ENCODE results near the gene LRP4. TPM values are rescaled to one million over a fixed set of nuclear protein-coding genes. Genes with fewer than 3 reads are reported as not detected.

Gene LRP4
- total and polyA plus RNA-seq, 3 donors from 2014 or later, result 4.9 to 8.1 (median 7.8) TPM

GRCh38 chr11:46918788-46919513, 601 bp upstream of the LRP4 start:
- H3K4me1 ChIP-seq, result peaks cover 7% of the 10 kb centered on the region
- intact Hi-C loops (cut with DNase I; ENCODE audit: low total_unique reads), result no loop called here

DNA sequence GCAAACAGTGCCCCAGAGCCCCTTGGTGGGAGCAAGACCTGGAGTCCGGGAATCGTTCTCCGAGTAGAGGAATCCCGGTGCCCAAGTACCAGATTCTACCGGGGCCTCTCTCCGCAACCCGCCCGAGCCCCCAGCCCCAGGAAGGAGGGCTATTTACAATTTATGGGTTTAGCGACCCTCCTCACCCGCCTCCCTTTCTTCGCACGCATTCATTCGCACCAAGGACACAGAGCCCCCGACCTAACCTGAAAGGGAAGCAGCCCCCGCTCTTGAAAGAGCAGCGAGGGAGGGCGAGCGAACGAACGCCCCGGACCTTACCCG, 628 bp downstream of the LRP4 start:
- Histone ChIP-seq H3K27ac (no peak overlapping the region), H3K4me1 (peaks cover 7% of the 10 kb centered on the region), H3K4me3 (peak overlapping the region; percentile 58 to 65), H3K9me3 (no peaks in the 10 kb centered on the region), H3K27me3 (no peaks in the 10 kb centered on the region), H3K36me3 (ENCODE audit: low read depth, missing control alignments) (no peaks in the 10 kb centered on the region)
- 1% methylated on average over 16 to 18 of the region's 22 CpGs for WGBS, 2 donors
- intact Hi-C loops (cut with DNase I; ENCODE audit: low total_unique reads), result no loop called here
- TF ChIP-seq, protein P1, sequence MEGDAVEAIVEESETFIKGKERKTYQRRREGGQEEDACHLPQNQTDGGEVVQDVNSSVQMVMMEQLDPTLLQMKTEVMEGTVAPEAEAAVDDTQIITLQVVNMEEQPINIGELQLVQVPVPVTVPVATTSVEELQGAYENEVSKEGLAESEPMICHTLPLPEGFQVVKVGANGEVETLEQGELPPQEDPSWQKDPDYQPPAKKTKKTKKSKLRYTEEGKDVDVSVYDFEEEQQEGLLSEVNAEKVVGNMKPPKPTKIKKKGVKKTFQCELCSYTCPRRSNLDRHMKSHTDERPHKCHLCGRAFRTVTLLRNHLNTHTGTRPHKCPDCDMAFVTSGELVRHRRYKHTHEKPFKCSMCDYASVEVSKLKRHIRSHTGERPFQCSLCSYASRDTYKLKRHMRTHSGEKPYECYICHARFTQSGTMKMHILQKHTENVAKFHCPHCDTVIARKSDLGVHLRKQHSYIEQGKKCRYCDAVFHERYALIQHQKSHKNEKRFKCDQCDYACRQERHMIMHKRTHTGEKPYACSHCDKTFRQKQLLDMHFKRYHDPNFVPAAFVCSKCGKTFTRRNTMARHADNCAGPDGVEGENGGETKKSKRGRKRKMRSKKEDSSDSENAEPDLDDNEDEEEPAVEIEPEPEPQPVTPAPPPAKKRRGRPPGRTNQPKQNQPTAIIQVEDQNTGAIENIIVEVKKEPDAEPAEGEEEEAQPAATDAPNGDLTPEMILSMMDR (IDR thresholded peaks at IDR 0.05), result no peak
- no peak for TF ChIP-seq POLR2A (IDR thresholded peaks at IDR 0.05)
- DNase-seq, result no peak

More at GRCh38 chr11:46918788-46919513, 601 bp upstream of the LRP4 start:
- no peak for DNase-seq
- H3K27me3 ChIP-seq, result no peaks in the 10 kb centered on the region
- no peak overlapping the region for H3K27ac ChIP-seq
- H3K4me3 ChIP-seq, result peak overlapping the region in 1 of 2 donors; percentile 58
- H3K9me3 ChIP-seq, result no peaks in the 10 kb centered on the region
- H3K36me3 ChIP-seq (ENCODE audit: low read depth, missing control alignments), result no peaks in the 10 kb centered on the region
- 18 to 19% methylated on average over 16 to 17 of the region's 17 CpGs for WGBS, 2 donors
- TF ChIP-seq POLR2A (IDR thresholded peaks at IDR 0.05), result no peak
- TF ChIP-seq, protein P1 (IDR thresholded peaks at IDR 0.05), result no peak

DNA sequence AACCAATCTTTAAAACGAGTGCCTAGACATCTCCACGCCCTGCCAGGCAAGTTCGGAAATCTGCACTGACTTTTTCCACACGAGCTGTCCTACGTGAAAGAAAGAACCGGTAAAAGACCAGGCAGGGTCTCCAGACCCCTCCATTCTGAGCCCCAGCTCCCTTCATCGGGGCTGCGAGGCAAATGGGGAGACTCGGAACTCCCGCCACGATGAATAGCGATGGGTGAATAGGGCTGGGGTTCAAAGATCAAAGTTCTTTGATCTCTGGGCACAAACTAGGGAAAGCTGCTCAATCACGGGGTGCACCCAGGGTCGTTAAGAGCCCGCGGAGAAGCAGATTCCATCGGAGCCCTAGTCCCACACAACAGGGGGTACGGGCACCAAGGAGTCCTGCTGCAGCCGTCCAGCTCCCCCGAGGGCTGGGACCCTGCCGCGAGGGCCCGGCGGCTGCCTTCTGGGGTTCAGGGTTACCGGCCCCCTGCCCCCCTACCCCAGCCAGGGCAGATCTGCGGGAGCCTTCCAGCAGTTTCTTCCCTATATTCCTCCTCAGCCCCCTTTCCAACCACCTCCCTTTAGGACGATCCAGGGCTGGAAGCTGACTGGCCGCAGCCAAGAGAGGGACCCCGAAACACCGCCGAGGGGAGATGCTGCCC, 1.1 kb downstream of the LRP4 start:
- Histone ChIP-seq H3K27me3 (no peaks in the 10 kb centered on the region), H3K4me1 (peaks cover 7% of the 10 kb centered on the region), H3K4me3 (peak overlapping the region; percentile 58 to 65), H3K27ac (peak overlapping the region in 1 of 2 donors; percentile 57), H3K36me3 (ENCODE audit: low read depth, missing control alignments) (no peaks in the 10 kb centered on the region), H3K9me3 (no peaks in the 10 kb centered on the region)
- intact Hi-C loops (cut with DNase I; ENCODE audit: low total_unique reads), result no loop called here
- no peak for DNase-seq
- TF ChIP-seq, protein P1 (IDR thresholded peaks at IDR 0.05), result no peak
- no peak for TF ChIP-seq POLR2A (IDR thresholded peaks at IDR 0.05)
- WGBS, 2 donors, result 1% methylated on average over 27 to 29 of the region's 31 CpGs

DNA sequence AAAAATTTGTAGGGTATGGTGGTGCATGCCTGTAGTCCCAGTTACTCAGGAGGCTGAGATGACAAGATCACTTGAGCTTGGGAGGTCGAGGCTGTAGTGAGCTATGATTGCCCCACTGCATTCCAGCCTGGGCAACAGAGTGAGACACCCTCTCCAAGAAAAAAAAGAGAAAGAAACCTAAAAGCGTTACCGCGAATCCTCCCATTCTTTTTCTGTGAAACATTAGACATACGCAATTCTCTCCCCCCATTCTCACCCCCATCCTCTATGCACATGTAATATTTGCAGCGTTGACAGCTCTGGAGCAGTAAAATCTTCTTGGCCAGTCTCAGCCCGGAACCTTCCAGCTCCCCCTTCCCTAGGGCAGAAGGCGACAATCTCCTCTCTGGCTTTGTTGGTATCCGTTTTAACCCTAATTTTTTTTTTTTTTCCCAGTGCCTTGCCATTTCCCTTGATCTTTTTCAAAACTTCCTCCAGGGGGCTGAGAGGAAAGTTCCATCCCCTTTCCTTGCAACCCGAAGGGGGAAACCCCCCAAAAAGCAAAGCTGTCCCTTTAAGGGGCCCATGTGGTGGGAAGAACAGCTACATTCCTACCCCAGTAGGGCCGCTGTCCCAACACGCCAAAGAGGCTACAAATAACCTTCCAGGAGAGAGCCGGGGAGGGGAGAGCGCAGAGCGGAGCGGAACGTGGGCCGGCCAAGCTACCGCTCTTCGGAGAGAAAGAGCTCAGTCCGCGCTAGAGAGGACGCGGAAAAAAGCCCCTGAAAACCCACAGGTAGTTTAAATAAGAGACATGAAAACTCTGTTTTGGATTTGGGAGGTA, 1.9 kb downstream of the LRP4 start:
- Histone ChIP-seq H3K27ac (peak overlapping the region in 1 of 2 donors; percentile 57), H3K36me3 (ENCODE audit: low read depth, missing control alignments) (no peaks in the 10 kb centered on the region), H3K27me3 (no peaks in the 10 kb centered on the region), H3K9me3 (no peaks in the 10 kb centered on the region), H3K4me1 (peaks cover 7% of the 10 kb centered on the region), H3K4me3 (peak overlapping the region; percentile 58 to 65)
- TF ChIP-seq POLR2A (IDR thresholded peaks at IDR 0.05), result no peak
- TF ChIP-seq, protein P1 (IDR thresholded peaks at IDR 0.05), result no peak
- WGBS, 2 donors, result 8 to 9% methylated on average over 24 of the region's 24 CpGs
- DNase-seq, result peak; percentile 65
- intact Hi-C loops (cut with DNase I; ENCODE audit: low total_unique reads), result no loop called here

Data from testis (tissue), 3 donors.